ENCODE results near the gene VTA1. TPM values are rescaled to one million over a fixed set of nuclear protein-coding genes. Genes with fewer than 3 reads are reported as not detected.
A peak's percentile ranks its signal among the peaks of the same experiment; 100 is the strongest.
"Not testable (repeated sequence)": the region's sequence is repeated elsewhere in the genome, so short reads cannot be mapped to it uniquely, and the experiment has no call there.

Gene VTA1
- total and polyA plus RNA-seq, 3 experiments from 2014 or later = 63.8 to 74.4 (median 66.5) TPM

- DNase-seq = peak in 3 of 5 donors; percentile 37 to 79 (median 69)
- POLR2A ChIA-PET; H3K4me3 ChIP-seq (ENCODE audit: low read length); H3K36me3 ChIP-seq (ENCODE audit: insufficient read depth, low read length); H3K36me3 Mint-ChIP-seq; H3K4me1 ChIP-seq (ENCODE audit: insufficient read depth, low read length); H3K9me3 ChIP-seq (ENCODE audit: low read length); H3K27ac ChIP-seq (ENCODE audit: low read depth, low read length); H3K27me3 ChIP-seq (ENCODE audit: insufficient read depth, low read length, poor library complexity, severe bottlenecking): not testable (repeated sequence)
- Mint-ChIP-seq H3K27ac (peak overlapping the region in 2 of 8 donors; percentile 25 to 61), H3K4me1 (peaks cover 0 to 15% (median 13%) of the 10 kb centered on the region in 3 donors), H3K27me3 (peaks cover 2 to 11% of the 10 kb centered on the region in 2 donors), H3K4me3 (peak overlapping the region in 4 of 7 donors; percentile 26 to 70 (median 48)), H3K9me3 (peaks cover 0 to 17% (median 11%) of the 10 kb centered on the region in 5 donors)
- CTCF ChIA-PET = interaction anchor here (1.0 to 2.0 kb wide), 3 partner anchors 9 to 157 kb away, joined by 3 to 6 read pairs (median 4); partner anchors contain the start of gene ADGRG6
These were observed 85.4 kb downstream of the VTA1 start for GRCh38 chr6:142232206-142233044.

GRCh38 chr6:142233945-142234682, 87.1 kb downstream of the VTA1 start:
- ChIA-PET POLR2A (no interaction called here), CTCF (no interaction called here)
- no peak overlapping the region for H3K27ac Mint-ChIP-seq
- DNase-seq = no peak
- H3K4me3 ChIP-seq (ENCODE audit: low read length) = no peak overlapping the region
- H3K27me3 ChIP-seq (ENCODE audit: insufficient read depth, low read length, poor library complexity, severe bottlenecking) = no peaks in the 10 kb centered on the region
- H3K4me1 ChIP-seq (ENCODE audit: insufficient read depth, low read length) = peaks cover 3% of the 10 kb centered on the region
- H3K4me3 Mint-ChIP-seq = no peak overlapping the region
- H3K9me3 Mint-ChIP-seq = peaks cover 0 to 9% (median 5%) of the 10 kb centered on the region in 5 donors
- peaks cover 3 to 13% of the 10 kb centered on the region in 2 donors for H3K27me3 Mint-ChIP-seq
- no peak overlapping the region for H3K27ac ChIP-seq (ENCODE audit: low read depth, low read length)
- no peaks in the 10 kb centered on the region for H3K36me3 Mint-ChIP-seq
- no peaks in the 10 kb centered on the region for H3K36me3 ChIP-seq (ENCODE audit: insufficient read depth, low read length)
- H3K4me1 Mint-ChIP-seq = peaks cover 0 to 15% (median 13%) of the 10 kb centered on the region in 3 donors
- H3K9me3 ChIP-seq (ENCODE audit: low read length) = no peaks in the 10 kb centered on the region

GRCh38 chr6:142235272-142235671, 88.2 kb downstream of the VTA1 start:
- Histone ChIP-seq H3K4me3 (ENCODE audit: low read length) (no peak overlapping the region), H3K27ac (ENCODE audit: low read depth, low read length) (no peak overlapping the region), H3K4me1 (ENCODE audit: insufficient read depth, low read length) (peaks cover 3% of the 10 kb centered on the region), H3K27me3 (ENCODE audit: insufficient read depth, low read length, poor library complexity, severe bottlenecking) (no peaks in the 10 kb centered on the region), H3K36me3 (ENCODE audit: insufficient read depth, low read length) (no peaks in the 10 kb centered on the region), H3K9me3 (ENCODE audit: low read length) (no peaks in the 10 kb centered on the region)
- Mint-ChIP-seq H3K27ac (no peak overlapping the region), H3K4me1 (peaks cover 0 to 15% (median 13%) of the 10 kb centered on the region in 3 donors), H3K4me3 (no peak overlapping the region), H3K27me3 (peaks cover 5 to 18% of the 10 kb centered on the region in 2 donors), H3K36me3 (no peaks in the 10 kb centered on the region), H3K9me3 (peaks cover 0 to 3% (median 0%) of the 10 kb centered on the region in 5 donors)
- POLR2A ChIA-PET = no interaction called here
- CTCF ChIA-PET = no interaction called here
- DNase-seq = no peak

GRCh38 chr6:142235791-142236190, 88.7 kb downstream of the VTA1 start:
- H3K27me3 ChIP-seq (ENCODE audit: insufficient read depth, low read length, poor library complexity, severe bottlenecking) = no peaks in the 10 kb centered on the region
- POLR2A ChIA-PET = no interaction called here
- Mint-ChIP-seq H3K27ac (no peak overlapping the region), H3K4me1 (peaks cover 0 to 15% (median 13%) of the 10 kb centered on the region in 3 donors), H3K4me3 (no peak overlapping the region), H3K9me3 (no peaks in the 10 kb centered on the region), H3K27me3 (peaks cover 5 to 18% of the 10 kb centered on the region in 2 donors), H3K36me3 (no peaks in the 10 kb centered on the region)
- CTCF ChIA-PET = no interaction called here
- no peak overlapping the region for H3K27ac ChIP-seq (ENCODE audit: low read depth, low read length)
- no peak for DNase-seq
- H3K4me3 ChIP-seq (ENCODE audit: low read length) = no peak overlapping the region
- H3K36me3 ChIP-seq (ENCODE audit: insufficient read depth, low read length) = no peaks in the 10 kb centered on the region
- peaks cover 3% of the 10 kb centered on the region for H3K4me1 ChIP-seq (ENCODE audit: insufficient read depth, low read length)
- no peaks in the 10 kb centered on the region for H3K9me3 ChIP-seq (ENCODE audit: low read length)

GRCh38 chr6:142236691-142237090, 89.6 kb downstream of the VTA1 start:
- no peak overlapping the region for H3K4me3 ChIP-seq (ENCODE audit: low read length)
- peaks cover 3% of the 10 kb centered on the region for H3K4me1 ChIP-seq (ENCODE audit: insufficient read depth, low read length)
- H3K27me3 ChIP-seq (ENCODE audit: insufficient read depth, low read length, poor library complexity, severe bottlenecking) = no peaks in the 10 kb centered on the region
- Mint-ChIP-seq H3K27ac (no peak overlapping the region), H3K9me3 (no peaks in the 10 kb centered on the region), H3K36me3 (no peaks in the 10 kb centered on the region), H3K27me3 (peaks cover 3 to 18% of the 10 kb centered on the region in 2 donors), H3K4me3 (no peak overlapping the region), H3K4me1 (peaks cover 0 to 15% (median 13%) of the 10 kb centered on the region in 3 donors)
- H3K36me3 ChIP-seq (ENCODE audit: insufficient read depth, low read length) = no peaks in the 10 kb centered on the region
- no peaks in the 10 kb centered on the region for H3K9me3 ChIP-seq (ENCODE audit: low read length)
- CTCF ChIA-PET = no interaction called here
- H3K27ac ChIP-seq (ENCODE audit: low read depth, low read length) = no peak overlapping the region
- DNase-seq = no peak
- POLR2A ChIA-PET = no interaction called here

- Mint-ChIP-seq H3K4me3 (no peak overlapping the region), H3K9me3 (no peaks in the 10 kb centered on the region), H3K27ac (no peak overlapping the region), H3K4me1 (no peaks in the 10 kb centered on the region), H3K27me3 (peaks cover 3 to 17% of the 10 kb centered on the region in 2 donors), H3K36me3 (no peaks in the 10 kb centered on the region)
- H3K27me3 ChIP-seq (ENCODE audit: insufficient read depth, low read length, poor library complexity, severe bottlenecking) = no peaks in the 10 kb centered on the region
- no peak overlapping the region for H3K4me3 ChIP-seq (ENCODE audit: low read length)
- no peaks in the 10 kb centered on the region for H3K9me3 ChIP-seq (ENCODE audit: low read length)
- no peak for DNase-seq
- no peaks in the 10 kb centered on the region for H3K4me1 ChIP-seq (ENCODE audit: insufficient read depth, low read length)
- ChIA-PET CTCF (no interaction called here), POLR2A (no interaction called here)
- no peaks in the 10 kb centered on the region for H3K36me3 ChIP-seq (ENCODE audit: insufficient read depth, low read length)
- H3K27ac ChIP-seq (ENCODE audit: low read depth, low read length) = no peak overlapping the region
These were observed 91.8 kb downstream of the VTA1 start for GRCh38 chr6:142238881-142239280.

GRCh38 chr6:142240179-142240578, 93.1 kb downstream of the VTA1 start:
- H3K4me1 ChIP-seq (ENCODE audit: insufficient read depth, low read length) = no peaks in the 10 kb centered on the region
- no peak overlapping the region for H3K4me3 Mint-ChIP-seq
- no peaks in the 10 kb centered on the region for H3K9me3 Mint-ChIP-seq
- no peak overlapping the region for H3K4me3 ChIP-seq (ENCODE audit: low read length)
- no peaks in the 10 kb centered on the region for H3K9me3 ChIP-seq (ENCODE audit: low read length)
- H3K27me3 ChIP-seq (ENCODE audit: insufficient read depth, low read length, poor library complexity, severe bottlenecking) = no peaks in the 10 kb centered on the region
- H3K36me3 Mint-ChIP-seq = no peaks in the 10 kb centered on the region
- ChIA-PET CTCF (no interaction called here), POLR2A (interaction anchor here (0.7 kb wide), 1 partner anchor 64 kb away, joined by 3 read pairs; no protein-coding TSS in a partner anchor)
- no peak overlapping the region for H3K27ac ChIP-seq (ENCODE audit: low read depth, low read length)
- H3K36me3 ChIP-seq (ENCODE audit: insufficient read depth, low read length) = no peaks in the 10 kb centered on the region
- H3K27ac Mint-ChIP-seq = no peak overlapping the region
- DNase-seq = no peak
- peaks cover 5 to 14% of the 10 kb centered on the region in 2 donors for H3K27me3 Mint-ChIP-seq
- H3K4me1 Mint-ChIP-seq = no peaks in the 10 kb centered on the region

- no peaks in the 10 kb centered on the region for H3K36me3 ChIP-seq (ENCODE audit: insufficient read depth, low read length)
- no peaks in the 10 kb centered on the region for H3K27me3 ChIP-seq (ENCODE audit: insufficient read depth, low read length, poor library complexity, severe bottlenecking)
- H3K36me3 Mint-ChIP-seq = no peaks in the 10 kb centered on the region
- no peaks in the 10 kb centered on the region for H3K9me3 ChIP-seq (ENCODE audit: low read length)
- no peak overlapping the region for H3K27ac ChIP-seq (ENCODE audit: low read depth, low read length)
- POLR2A ChIA-PET = no interaction called here
- peaks cover 5 to 14% of the 10 kb centered on the region in 2 donors for H3K27me3 Mint-ChIP-seq
- CTCF ChIA-PET = interaction anchor here (1.3 kb wide), 1 partner anchor 9 kb away, joined by 4 read pairs; no protein-coding TSS in a partner anchor
- no peaks in the 10 kb centered on the region for H3K4me1 Mint-ChIP-seq
- H3K9me3 Mint-ChIP-seq = no peaks in the 10 kb centered on the region
- no peak overlapping the region for H3K4me3 Mint-ChIP-seq
- H3K4me3 ChIP-seq (ENCODE audit: low read length) = no peak overlapping the region
- H3K4me1 ChIP-seq (ENCODE audit: insufficient read depth, low read length) = no peaks in the 10 kb centered on the region
- DNase-seq = no peak
- no peak overlapping the region for H3K27ac Mint-ChIP-seq
These were observed 94.0 kb downstream of the VTA1 start for GRCh38 chr6:142241061-142241460.

All from CD8-positive, alpha-beta memory T cell (primary cell).